Endothelial cell of umbilical vein (primary cell): ENCODE results near the gene HOXB4. TPM values are rescaled to one million over a fixed set of nuclear protein-coding genes. Genes with fewer than 3 reads are reported as not detected.

ENCODE experiments used
- BruUV-seq: library from RNA; stranded (reverse); fragments of 400-500 nt; replicated peaks from 2 replicates; lab custom pipeline; 2021; lab: Mats Ljungman, UMichigan
- CTCF ChIA-PET: fragments of 300-600, 350-600 bp; sonication (Branson Sonifier 250); formaldehyde crosslinking; loops from one replicate; lab custom pipeline; 2021; ENCODE audit warnings: antibody characterized with exemption, inconsistent platforms; lab: Charles Lee
- POLR2A ChIA-PET: fragments of 300-600, 350-600 bp; sonication (Branson Sonifier 250); formaldehyde crosslinking; loops from one replicate; lab custom pipeline; 2021; ENCODE audit warnings: antibody characterized with exemption, inconsistent platforms; lab: Charles Lee
- DNase-seq: peaks from one replicate; pipeline ENCODE4 v3.0.0-alpha.2; 2011; ENCODE audit warnings: low read depth, low spot score
- FAIRE-seq: peaks from 2 replicates; lab custom pipeline; 2011; peaks lifted over from hg19 to GRCh38; lab: Jason Lieb, UNC
- H2AFZ ChIP-seq: 2 replicates; pipeline ENCODE4 v1.6.0; 2012; ENCODE audit warnings: low read depth, low read length, control low read depth, inconsistent platforms
- H3K27ac ChIP-seq: 2 replicates; pipeline ENCODE4 v1.5.1; 2011; ENCODE audit warnings: low read depth, mild to moderate bottlenecking, control low read depth, low read length, moderate library complexity; ENCODE audit not compliant: insufficient read depth
- H3K27me3 ChIP-seq, 2 experiments: 2 replicates each; pipeline versions ENCODE4 v1.6.0 to v1.6.1; 2011; ENCODE audit warnings: low read length in 2 of 2, mixed read lengths in 1 of 2; ENCODE audit not compliant: control insufficient read depth in 2 of 2, insufficient read depth in 2 of 2
- H3K36me3 ChIP-seq, 2 experiments: 2 replicates in 1 of 2; 3 replicates in 1 of 2; pipeline ENCODE4 v1.5.1; 2011; ENCODE audit warnings: low read length in 2 of 2, mild to moderate bottlenecking in 1 of 2, moderate library complexity in 1 of 2; ENCODE audit not compliant: control insufficient read depth in 2 of 2, insufficient read depth in 2 of 2; ENCODE audit errors: extremely low read depth in 1 of 2
- H3K4me1 ChIP-seq: 3 replicates; pipeline ENCODE4 v1.5.1; 2011; ENCODE audit warnings: mild to moderate bottlenecking, low read length; ENCODE audit not compliant: control insufficient read depth, insufficient read depth; ENCODE audit errors: extremely low read depth
- H3K4me2 ChIP-seq: 2 replicates; pipeline ENCODE4 v1.6.1; 2011; ENCODE audit warnings: low read length, control low read depth, mixed read lengths; ENCODE audit not compliant: insufficient read depth
- H3K4me3 ChIP-seq, 3 experiments: fragments of 200-600 bp in 1 of 3; sonication (generic), shearing (Covaris generic) in 1 of 3; replicated peaks in 1 of 3; 2 replicates each; pipeline ENCODE4 v1.5.1; 2011 to 2016; ENCODE audit warnings: control low read depth in 3 of 3, low read length in 3 of 3, mild to moderate bottlenecking in 2 of 3, inconsistent platforms in 1 of 3, low read depth in 1 of 3, moderate library complexity in 1 of 3; ENCODE audit not compliant: insufficient read depth in 1 of 3
- H3K79me2 ChIP-seq: 2 replicates; pipeline ENCODE4 v1.6.0; 2012; ENCODE audit warnings: low read length, inconsistent platforms; ENCODE audit not compliant: control insufficient read depth, insufficient read depth
- H3K9ac ChIP-seq: replicated peaks from 2 replicates; pipeline ENCODE3; 2011; ENCODE audit warnings: low read length, control low read depth; ENCODE audit not compliant: insufficient read depth; ENCODE audit errors: extremely low read depth
- H3K9me1 ChIP-seq: replicated peaks from 3 replicates; pipeline ENCODE4 v1.6.0; 2011; ENCODE audit warnings: mild to moderate bottlenecking, low read length; ENCODE audit not compliant: control insufficient read depth, insufficient read depth; ENCODE audit errors: extremely low read depth
- H3K9me3 ChIP-seq: replicated peaks from 2 replicates; pipeline ENCODE4 v1.5.1; 2012; ENCODE audit warnings: low read length, inconsistent platforms; ENCODE audit not compliant: control insufficient read depth, insufficient read depth
- H4K20me1 ChIP-seq: replicated peaks from 2 replicates; pipeline ENCODE3; 2011; ENCODE audit warnings: mild to moderate bottlenecking, low read length; ENCODE audit not compliant: control insufficient read depth, insufficient read depth; ENCODE audit errors: extremely low read depth
- EZH2 ChIP-seq: IDR thresholded peaks from 2 replicates; pipeline ENCODE4 v1.6.1; 2012; ENCODE audit warnings: borderline replicate concordance, low read depth, mild to moderate bottlenecking, moderate library complexity, low read length, inconsistent platforms; ENCODE audit not compliant: severe bottlenecking
- FOS ChIP-seq: IDR thresholded peaks from 2 replicates; pipeline ENCODE4 v1.6.1; 2011; ENCODE audit warnings: mild to moderate bottlenecking, low read length, moderate library complexity, borderline replicate concordance; ENCODE audit not compliant: insufficient read depth
- GATA2 ChIP-seq: IDR thresholded peaks from 2 replicates; pipeline ENCODE4 v1.7.0; 2011; ENCODE audit warnings: low read depth, mild to moderate bottlenecking, moderate library complexity, mixed read lengths, low read length; ENCODE audit not compliant: insufficient read length, insufficient read depth
- JUN ChIP-seq: IDR thresholded peaks from 2 replicates; pipeline ENCODE4 v1.6.1; 2011; ENCODE audit warnings: borderline replicate concordance, low read depth; ENCODE audit not compliant: insufficient read length, insufficient read depth
- MYC ChIP-seq: IDR thresholded peaks from one replicate; pipeline ENCODE4 v1.6.1; 2011; ENCODE audit warnings: mild to moderate bottlenecking, low read depth, low read length
- POLR2A ChIP-seq: IDR thresholded peaks from 2 replicates; pipeline ENCODE4 v1.6.1; 2012; ENCODE audit warnings: low read depth, mild to moderate bottlenecking, control low read depth, low read length
- POLR2AphosphoS5 ChIP-seq: IDR thresholded peaks from 2 replicates; pipeline ENCODE4 v1.6.1; 2012; ENCODE audit warnings: low read depth, mild to moderate bottlenecking, control low read depth, low read length, moderate library complexity; ENCODE audit not compliant: insufficient read depth
- dilution Hi-C: fragments of 300-500 bp; cut with MboI; formaldehyde crosslinking; loops from one replicate; pipeline ENCODE4 v1.15.0; 2019; ENCODE audit warnings: low sequenced_read_pairs; ENCODE audit not compliant: extremely low pct_ligation_motif_present
- intact Hi-C: fragments of 100-400 bp; cut with micrococcal nuclease; formaldehyde crosslinking; loops from one replicate; pipeline ENCODE4 v1.10.0; 2022
- polyA plus RNA-seq, 4 experiments: library from polyadenylated mRNA; depleted of rRNA in 3 of 4; stranded (reverse) in 3 of 4; unstranded in 1 of 4; fragments of >200 nt; gene quantifications; 2 replicates each; pipeline versions ENCODE4 v1.2.1 to v1.2.3, GENCODE V29; 2011 to 2012; ENCODE audit warnings: missing spikeins in 1 of 4
- total RNA-seq: library from RNA; stranded (reverse); gene quantifications from 2 replicates; pipeline ENCODE4 v1.2.3, GENCODE V29; 2021
- TF ChIP-seq, protein P1 (sequence below), 2 donors: IDR thresholded peaks; 1 replicate in 1 of 2; 2 replicates in 1 of 2; pipeline ENCODE4 v1.5.1; 2011; ENCODE audit warnings: low read length in 2 of 2, mild to moderate bottlenecking in 2 of 2, moderate library complexity in 2 of 2, control low read depth in 1 of 2, inconsistent platforms in 1 of 2, low read depth in 1 of 2; ENCODE audit not compliant: insufficient read depth in 1 of 2; ENCODE audit errors: extremely low read depth in 1 of 2
- TF ChIP-seq, protein P2 (sequence below): IDR thresholded peaks from 2 replicates; pipeline ENCODE4 v1.6.1; 2011; ENCODE audit not compliant: insufficient read depth, insufficient read length

The HOXB4 gene
- total and polyA plus RNA-seq, 2 donors (not counting 3 experiments of a cell fraction or from before 2014, with no cell fraction given): 4.6 to 13.1 TPM

DNA sequence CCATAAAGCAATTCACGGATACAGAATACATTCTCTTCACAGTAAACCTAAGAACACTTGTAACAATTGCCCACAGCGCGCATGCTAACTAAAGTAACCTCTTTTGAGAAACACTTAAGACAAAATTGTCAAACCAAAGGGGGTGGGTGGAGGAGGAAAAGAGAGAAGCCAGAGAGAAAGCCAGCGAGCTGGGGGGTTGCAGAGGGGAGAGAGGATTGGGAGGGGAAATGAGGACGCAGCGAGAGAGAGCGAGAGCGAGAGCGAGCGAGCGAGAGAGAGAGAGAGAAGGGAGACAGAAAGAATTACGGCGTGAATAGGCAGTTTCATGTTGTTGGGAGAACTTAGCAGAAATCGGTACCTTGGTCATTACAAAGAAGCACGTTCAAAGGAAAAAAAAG lies 34.3 kb upstream of the HOXB4 start:
- intact Hi-C loops (loop anchor here (1.0 kb wide), 1 partner anchor 8 kb away; the partner anchor contains the start of gene HOXB6), dilution Hi-C loops (no loop called here)
- CTCF ChIA-PET: interaction anchor here (0.6 to 4.9 kb wide), 25 partner anchors 10 to 600 kb away, joined by 3 to 26 read pairs (median 5); partner anchors contain the start of genes HOXB5 and HOXB9
- Histone ChIP-seq H2AFZ (peak overlapping the region; percentile 92), H3K27ac (peak overlapping the region; percentile 31), H3K9ac (peak overlapping the region; percentile 49), H3K36me3 (no peaks in the 10 kb centered on the region), H3K9me3 (no peaks in the 10 kb centered on the region), H4K20me1 (no peaks in the 10 kb centered on the region), H3K9me1 (no peaks in the 10 kb centered on the region), H3K4me1 (peaks cover 32% of the 10 kb centered on the region), H3K4me3 (peak overlapping the region; percentile 52 to 86 (median 80)), H3K79me2 (peaks cover 19% of the 10 kb centered on the region), H3K4me2 (peak overlapping the region; percentile 85), H3K27me3 (peaks cover 22 to 29% of the 10 kb centered on the region in 2 experiments)
- DNase-seq (peak; percentile 68), FAIRE-seq (peak; percentile 79)
- POLR2A ChIA-PET: interaction anchor here (1.4 kb wide), 1 partner anchor 14 kb away, joined by 4 read pairs; no protein-coding TSS in a partner anchor
- BruUV-seq: no TSS peak
- no peak for TF ChIP-seq FOS
- TF ChIP-seq GATA2: no peak
- no peak for TF ChIP-seq JUN
- TF ChIP-seq, protein P1, sequence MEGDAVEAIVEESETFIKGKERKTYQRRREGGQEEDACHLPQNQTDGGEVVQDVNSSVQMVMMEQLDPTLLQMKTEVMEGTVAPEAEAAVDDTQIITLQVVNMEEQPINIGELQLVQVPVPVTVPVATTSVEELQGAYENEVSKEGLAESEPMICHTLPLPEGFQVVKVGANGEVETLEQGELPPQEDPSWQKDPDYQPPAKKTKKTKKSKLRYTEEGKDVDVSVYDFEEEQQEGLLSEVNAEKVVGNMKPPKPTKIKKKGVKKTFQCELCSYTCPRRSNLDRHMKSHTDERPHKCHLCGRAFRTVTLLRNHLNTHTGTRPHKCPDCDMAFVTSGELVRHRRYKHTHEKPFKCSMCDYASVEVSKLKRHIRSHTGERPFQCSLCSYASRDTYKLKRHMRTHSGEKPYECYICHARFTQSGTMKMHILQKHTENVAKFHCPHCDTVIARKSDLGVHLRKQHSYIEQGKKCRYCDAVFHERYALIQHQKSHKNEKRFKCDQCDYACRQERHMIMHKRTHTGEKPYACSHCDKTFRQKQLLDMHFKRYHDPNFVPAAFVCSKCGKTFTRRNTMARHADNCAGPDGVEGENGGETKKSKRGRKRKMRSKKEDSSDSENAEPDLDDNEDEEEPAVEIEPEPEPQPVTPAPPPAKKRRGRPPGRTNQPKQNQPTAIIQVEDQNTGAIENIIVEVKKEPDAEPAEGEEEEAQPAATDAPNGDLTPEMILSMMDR (IDR thresholded peaks at IDR 0.05; ENCODE audit: extremely low read depth in 1 of 2, insufficient read depth in 1 of 2, low read depth in 1 of 2, low read length in 2 of 2): no peak
- TF ChIP-seq, protein P2, sequence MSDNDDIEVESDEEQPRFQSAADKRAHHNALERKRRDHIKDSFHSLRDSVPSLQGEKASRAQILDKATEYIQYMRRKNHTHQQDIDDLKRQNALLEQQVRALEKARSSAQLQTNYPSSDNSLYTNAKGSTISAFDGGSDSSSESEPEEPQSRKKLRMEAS: no peak
- TF ChIP-seq POLR2A: no peak
- no peak for TF ChIP-seq POLR2AphosphoS5
- no peak for TF ChIP-seq EZH2
- no peak for TF ChIP-seq MYC
